HepG2 (cell line): ENCODE measurements around the gene MAMDC2.
A peak's percentile ranks its signal among the peaks of the same experiment; 100 is the strongest.

Experiments used
- ATF7 ChIP-seq, 2 experiments: fragments of 450-650 bp in 1 of 2; sonication (generic) in 1 of 2; formaldehyde crosslinking in 1 of 2; IDR thresholded peaks; 2 replicates each; pipeline versions ENCODE4 v1.4.0 to v1.6.1; 2016 to 2020; ENCODE audit warnings: antibody characterized with exemption in 1 of 2, mild to moderate bottlenecking in 1 of 2, missing genetic modification reagents in 1 of 2
- CERS6 ChIP-seq: sonication (generic); formaldehyde crosslinking; IDR thresholded peaks from 2 replicates; pipeline ENCODE4 v1.5.0; 2020; ENCODE audit warnings: missing genetic modification reagents
- CHCHD3 ChIP-seq: sonication (generic); formaldehyde crosslinking; IDR thresholded peaks from 2 replicates; pipeline ENCODE4 v1.8.0; 2022; ENCODE audit warnings: mild to moderate bottlenecking, missing genetic modification reagents, moderate library complexity
- CTCF ChIP-seq: sonication (generic); formaldehyde crosslinking; IDR thresholded peaks from 2 replicates; pipeline ENCODE4 v1.5.0; 2020; ENCODE audit warnings: mild to moderate bottlenecking, missing genetic modification reagents, moderate library complexity
- EEA1 ChIP-seq: sonication (generic); formaldehyde crosslinking; IDR thresholded peaks from 2 replicates; pipeline ENCODE4 v1.5.1; 2020; ENCODE audit warnings: mild to moderate bottlenecking, missing genetic modification reagents, borderline replicate concordance
- ELK4 ChIP-seq: sonication (generic); formaldehyde crosslinking; IDR thresholded peaks from 2 replicates; pipeline ENCODE4 v1.9.0; 2021; ENCODE audit warnings: missing genetic modification reagents, borderline replicate concordance
- EP300 ChIP-seq, 3 experiments: sonication (generic) in 1 of 3; formaldehyde crosslinking in 1 of 3; IDR thresholded peaks; 2 replicates each; pipeline versions ENCODE4 v1.5.1 to v1.6.1; 2011 to 2020; ENCODE audit warnings: low read depth in 2 of 3, low read length in 2 of 3, borderline replicate concordance in 1 of 3, improper control_type of control experiment in 1 of 3, mild to moderate bottlenecking in 1 of 3, missing genetic modification reagents in 1 of 3, moderate library complexity in 1 of 3
- EZH2 ChIP-seq: conservative IDR thresholded peaks from 2 replicates; pipeline ENCODE4 v1.6.1; 2012; ENCODE audit warnings: mild to moderate bottlenecking, low read depth, low read length, moderate library complexity
- GPN1 ChIP-seq: sonication (generic); formaldehyde crosslinking; IDR thresholded peaks from 2 replicates; pipeline ENCODE4 v1.5.1; 2020; ENCODE audit warnings: missing genetic modification reagents, borderline replicate concordance
- RARA ChIP-seq: IDR thresholded peaks from 2 replicates; pipeline ENCODE4 v1.6.1; 2016; ENCODE audit warnings: missing genetic modification reagents, missing compliant biosample characterization
- RXRA ChIP-seq: sonication (generic); formaldehyde crosslinking; IDR thresholded peaks from 2 replicates; pipeline ENCODE4 v1.5.1; 2020; ENCODE audit warnings: missing genetic modification reagents
- ZFP1 ChIP-seq: IDR thresholded peaks from 2 replicates; pipeline ENCODE4 v1.6.1; 2016
- ZFP36 ChIP-seq: fragments of 150-350 bp; IDR thresholded peaks from 2 replicates; pipeline ENCODE4 v1.6.1; 2018; ENCODE audit warnings: borderline replicate concordance, low read length, low read depth; ENCODE audit not compliant: partially characterized antibody
- ZNF251 ChIP-seq: sonication (generic); formaldehyde crosslinking; IDR thresholded peaks from 2 replicates; pipeline ENCODE4 v1.9.0; 2021; ENCODE audit warnings: mild to moderate bottlenecking, missing genetic modification reagents

GRCh38 chr9:70113403-70114022 lies 69.9 kb downstream of the MAMDC2 start:
- TF ChIP-seq GPN1 (no peak), CERS6 (CRISPR knock-in tag) (no peak), CHCHD3 (no peak), ATF7 (IDR thresholded peaks at IDR 0.05) (no peak), ATF7 (CRISPR knock-in tag; IDR thresholded peaks at IDR 0.05) (no peak), ELK4 (CRISPR knock-in tag) (no peak), RXRA (CRISPR knock-in tag) (no peak), CTCF (peak; percentile 66), EP300 (IDR thresholded peaks at IDR 0.05; ENCODE audit: low read depth in 2 of 2, low read length in 2 of 2) (no peak), EP300 (CRISPR knock-in tag; IDR thresholded peaks at IDR 0.05; ENCODE audit: borderline replicate concordance) (no peak), EEA1 (CRISPR knock-in tag) (no peak), ZFP36 (no peak), ZNF251 (CRISPR knock-in tag) (no peak), EZH2 (no peak), ZFP1 (CRISPR knock-in tag) (no peak), RARA (CRISPR knock-in tag) (no peak)
